Vagina (tissue), 2 donors: ENCODE data around the gene PLK5.

Source experiments
- POLR2A ChIP-seq, 2 donors: fragments of 450-650 bp; IDR thresholded peaks; one replicate each; pipeline ENCODE4 v1.6.1; 2017; ENCODE audit warnings: antibody characterized with exemption in 2 of 2, mild to moderate bottlenecking in 2 of 2, moderate library complexity in 2 of 2
- POLR2AphosphoS5 ChIP-seq, 2 donors: sonication (generic); formaldehyde crosslinking; IDR thresholded peaks; one replicate each; pipeline ENCODE4 v1.9.0; 2017; ENCODE audit warnings: antibody characterized with exemption in 2 of 2, mild to moderate bottlenecking in 2 of 2, low read depth in 1 of 2; ENCODE audit not compliant: insufficient read depth in 1 of 2
- TF ChIP-seq, protein P1 (sequence below), 3 experiments: fragments of 450-650 bp in 2 of 3; fragments of 200-600 bp in 1 of 3; sonication (generic) in 1 of 3; IDR thresholded peaks; one replicate each; pipeline ENCODE4 v1.5.1; 2017 to 2019; ENCODE audit warnings: antibody characterized with exemption in 3 of 3, mild to moderate bottlenecking in 2 of 3, moderate library complexity in 2 of 3

DNA sequence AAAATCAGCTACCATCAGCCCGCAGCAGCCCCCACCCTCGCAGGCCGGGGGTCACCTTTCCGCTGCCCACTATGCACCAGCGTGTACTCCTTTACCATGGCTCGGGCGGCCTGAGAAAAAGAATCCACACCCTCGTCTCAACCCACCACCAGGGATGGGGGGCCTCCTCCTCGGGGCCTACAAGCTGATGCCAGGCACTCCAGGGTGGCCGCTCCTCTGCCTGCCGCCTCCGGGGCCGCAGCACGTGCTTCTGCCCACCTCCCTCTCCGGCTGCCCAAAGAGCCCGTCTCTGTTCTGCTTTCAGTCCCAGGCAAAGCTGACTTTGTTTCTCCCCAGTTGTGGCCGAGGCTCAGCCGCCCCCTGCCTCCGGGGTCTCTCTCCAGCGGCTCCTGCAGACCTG, 55.3 kb downstream of the PLK5 start:
- TF ChIP-seq, protein P1, sequence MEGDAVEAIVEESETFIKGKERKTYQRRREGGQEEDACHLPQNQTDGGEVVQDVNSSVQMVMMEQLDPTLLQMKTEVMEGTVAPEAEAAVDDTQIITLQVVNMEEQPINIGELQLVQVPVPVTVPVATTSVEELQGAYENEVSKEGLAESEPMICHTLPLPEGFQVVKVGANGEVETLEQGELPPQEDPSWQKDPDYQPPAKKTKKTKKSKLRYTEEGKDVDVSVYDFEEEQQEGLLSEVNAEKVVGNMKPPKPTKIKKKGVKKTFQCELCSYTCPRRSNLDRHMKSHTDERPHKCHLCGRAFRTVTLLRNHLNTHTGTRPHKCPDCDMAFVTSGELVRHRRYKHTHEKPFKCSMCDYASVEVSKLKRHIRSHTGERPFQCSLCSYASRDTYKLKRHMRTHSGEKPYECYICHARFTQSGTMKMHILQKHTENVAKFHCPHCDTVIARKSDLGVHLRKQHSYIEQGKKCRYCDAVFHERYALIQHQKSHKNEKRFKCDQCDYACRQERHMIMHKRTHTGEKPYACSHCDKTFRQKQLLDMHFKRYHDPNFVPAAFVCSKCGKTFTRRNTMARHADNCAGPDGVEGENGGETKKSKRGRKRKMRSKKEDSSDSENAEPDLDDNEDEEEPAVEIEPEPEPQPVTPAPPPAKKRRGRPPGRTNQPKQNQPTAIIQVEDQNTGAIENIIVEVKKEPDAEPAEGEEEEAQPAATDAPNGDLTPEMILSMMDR (IDR thresholded peaks at IDR 0.05): no peak
- TF ChIP-seq POLR2A (IDR thresholded peaks at IDR 0.05) (no peak), POLR2AphosphoS5 (IDR thresholded peaks at IDR 0.05; ENCODE audit: insufficient read depth in 1 of 2, low read depth in 1 of 2) (no peak)
